ENCODE results near the gene DNPEP.
A peak's percentile ranks its signal among the peaks of the same experiment; 100 is the strongest.

The DNPEP gene

GRCh38 chr2:219406861-219407230 is 19.1 kb upstream of the DNPEP start (continued):
- TF ChIP-seq ZNF530 (tag by site-specific recombination; IDR thresholded peaks at IDR 0.05; ENCODE audit: low read depth), result no peak
- TF ChIP-seq ZNF146 (tag by site-specific recombination; IDR thresholded peaks at IDR 0.05), result no peak
- TF ChIP-seq, protein P1, sequence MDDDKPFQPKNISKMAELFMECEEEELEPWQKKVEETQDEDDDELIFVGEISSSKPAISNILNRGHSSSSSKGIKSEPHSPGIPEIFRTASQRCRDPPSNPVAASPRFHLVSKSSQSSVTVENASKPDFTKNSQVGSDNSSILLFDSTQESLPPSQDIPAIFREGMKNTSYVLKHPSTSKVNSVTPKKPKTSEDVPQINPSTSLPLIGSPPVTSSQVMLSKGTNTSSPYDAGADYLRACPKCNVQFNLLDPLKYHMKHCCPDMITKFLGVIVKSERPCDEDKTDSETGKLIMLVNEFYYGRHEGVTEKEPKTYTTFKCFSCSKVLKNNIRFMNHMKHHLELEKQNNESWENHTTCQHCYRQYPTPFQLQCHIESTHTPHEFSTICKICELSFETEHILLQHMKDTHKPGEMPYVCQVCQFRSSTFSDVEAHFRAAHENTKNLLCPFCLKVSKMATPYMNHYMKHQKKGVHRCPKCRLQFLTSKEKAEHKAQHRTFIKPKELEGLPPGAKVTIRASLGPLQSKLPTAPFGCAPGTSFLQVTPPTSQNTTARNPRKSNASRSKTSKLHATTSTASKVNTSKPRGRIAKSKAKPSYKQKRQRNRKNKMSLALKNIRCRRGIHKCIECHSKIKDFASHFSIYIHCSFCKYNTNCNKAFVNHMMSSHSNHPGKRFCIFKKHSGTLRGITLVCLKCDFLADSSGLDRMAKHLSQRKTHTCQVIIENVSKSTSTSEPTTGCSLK (tag by site-specific recombination; IDR thresholded peaks at IDR 0.05), result no peak

DNA sequence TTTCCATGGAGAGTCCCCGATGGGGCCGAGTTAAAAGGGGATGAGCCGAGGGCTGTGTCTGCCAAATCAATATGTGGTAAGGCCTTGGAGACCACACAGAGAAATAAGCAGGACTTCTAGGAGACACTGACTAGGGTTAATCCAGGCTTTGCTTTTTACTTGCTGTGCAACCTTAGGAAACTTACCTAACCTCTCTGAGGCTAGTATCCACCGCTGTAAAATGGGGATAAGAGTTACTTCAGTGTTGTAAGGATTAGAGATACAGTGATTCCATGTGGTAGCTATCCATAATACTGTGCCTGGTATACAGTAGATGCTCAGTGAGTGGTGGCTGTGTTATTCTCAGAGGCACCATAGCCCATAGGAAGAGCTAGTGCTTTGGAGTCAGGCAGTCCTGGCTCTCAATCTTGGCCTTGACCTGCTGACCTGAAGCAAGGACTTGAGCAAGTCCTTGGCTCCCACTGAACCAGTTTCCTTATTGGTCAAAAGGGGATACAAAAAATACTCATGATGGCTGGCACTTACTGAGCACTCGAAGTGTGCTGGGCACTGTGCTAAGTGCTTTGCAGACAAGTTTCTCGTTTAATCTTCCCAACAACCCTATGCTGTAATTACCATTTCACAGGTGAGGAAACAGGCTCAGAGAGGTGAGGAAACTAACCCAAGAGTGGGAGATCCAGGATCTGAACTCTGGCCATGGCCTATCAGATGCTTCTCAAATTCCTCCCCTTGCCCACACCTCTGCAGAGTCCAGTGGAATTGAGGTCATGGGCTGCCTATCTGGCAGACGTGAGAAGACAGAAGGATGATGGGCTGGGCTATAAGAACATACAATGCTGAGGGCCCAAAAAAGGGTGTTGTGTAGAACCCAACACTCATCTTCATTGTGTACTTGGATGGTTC is 18.5 kb upstream of the DNPEP start:
- no peaks in the 10 kb centered on the region for H3K36me3 ChIP-seq (ENCODE audit: control insufficient read depth in 2 of 2, insufficient read depth in 1 of 2, low read length in 2 of 2)
- H3K4me3 ChIP-seq (ENCODE audit: low read depth, low read length), result no peak overlapping the region
- ChIA-PET CTCF (interaction anchor here (0.7 to 9.6 kb wide), 2 partner anchors 67 to 121 kb away, joined by 3 to 196 read pairs; no protein-coding TSS in a partner anchor), POLR2A (no interaction called here)
- H3K27ac ChIP-seq (ENCODE audit: extremely low read depth, low read depth, low read length), result no peak overlapping the region
- TF ChIP-seq ZNF768 (tag by site-specific recombination; IDR thresholded peaks at IDR 0.05) (peak; percentile 70; the same call in 1 of the 2 replicates), ZNF549 (tag by site-specific recombination; IDR thresholded peaks at IDR 0.05) (no peak), ZNF433 (tag by site-specific recombination; IDR thresholded peaks at IDR 0.05; ENCODE audit: low read depth) (no peak)
- H3K4me1 ChIP-seq (ENCODE audit: control insufficient read depth, insufficient read depth, low read length), result peaks cover under 1% of the 10 kb centered on the region; the same call in 1 of the 2 replicates
- no peaks in the 10 kb centered on the region for H3K9me3 ChIP-seq (ENCODE audit: control insufficient read depth, insufficient read depth, low read depth, low read length)

GRCh38 chr2:219405451-219405850 is 17.7 kb upstream of the DNPEP start:
- Histone ChIP-seq H3K36me3 (ENCODE audit: control insufficient read depth in 2 of 2, insufficient read depth in 1 of 2, low read length in 2 of 2) (no peaks in the 10 kb centered on the region), H3K27ac (ENCODE audit: extremely low read depth, low read depth, low read length) (no peak overlapping the region), H3K4me1 (ENCODE audit: control insufficient read depth, insufficient read depth, low read length) (peaks cover 8% of the 10 kb centered on the region), H3K4me3 (ENCODE audit: low read depth, low read length) (no peak overlapping the region), H3K9me3 (ENCODE audit: control insufficient read depth, insufficient read depth, low read depth, low read length) (no peaks in the 10 kb centered on the region)
- TF ChIP-seq ZNF555 (tag by site-specific recombination; conservative IDR thresholded peaks at IDR 0.05) (no peak), EGR2 (tag by site-specific recombination; IDR thresholded peaks at IDR 0.05; ENCODE audit: low read depth) (no peak), ZNF677 (tag by site-specific recombination; IDR thresholded peaks at IDR 0.05) (no peak), ZNF138 (tag by site-specific recombination; IDR thresholded peaks at IDR 0.05; ENCODE audit: borderline replicate concordance) (no peak), SP3 (tag by site-specific recombination; IDR thresholded peaks at IDR 0.05) (no peak), ZNF585B (tag by site-specific recombination; IDR thresholded peaks at IDR 0.05) (no peak), ZNF548 (tag by site-specific recombination; IDR thresholded peaks at IDR 0.05) (no peak), ZNF48 (tag by site-specific recombination; IDR thresholded peaks at IDR 0.05) (no peak), ZNF785 (tag by site-specific recombination; IDR thresholded peaks at IDR 0.05) (no peak), ZNF791 (tag by site-specific recombination; IDR thresholded peaks at IDR 0.05) (no peak), ZNF629 (tag by site-specific recombination; IDR thresholded peaks at IDR 0.05) (no peak), MZF1 (tag by site-specific recombination; IDR thresholded peaks at IDR 0.05; ENCODE audit: borderline replicate concordance) (no peak)
- CTCF ChIA-PET, result interaction anchor here (4.1 to 9.6 kb wide), 2 partner anchors 70 to 122 kb away, joined by 33 to 196 read pairs; no protein-coding TSS in a partner anchor
- POLR2A ChIA-PET, result no interaction called here

- no peaks in the 10 kb centered on the region for H3K9me3 ChIP-seq (ENCODE audit: control insufficient read depth, insufficient read depth, low read depth, low read length)
- no peak for TF ChIP-seq ZFP41 (tag by site-specific recombination; IDR thresholded peaks at IDR 0.05; ENCODE audit: borderline replicate concordance)
- no peak overlapping the region for H3K4me3 ChIP-seq (ENCODE audit: low read depth, low read length)
- ChIA-PET POLR2A (interaction anchor here (1.1 to 1.2 kb wide), 2 partner anchors 125 to 131 kb away, joined by 3 to 4 read pairs; no protein-coding TSS in a partner anchor), CTCF (interaction anchor here (1.0 to 9.6 kb wide), 7 partner anchors 12 to 122 kb away, joined by 3 to 196 read pairs (median 33); partner anchors contain the start of gene DNPEP)
- no peaks in the 10 kb centered on the region for H3K36me3 ChIP-seq (ENCODE audit: control insufficient read depth in 2 of 2, insufficient read depth in 1 of 2, low read length in 2 of 2)
- no peak overlapping the region for H3K27ac ChIP-seq (ENCODE audit: extremely low read depth, low read depth, low read length)
- peaks cover 13% of the 10 kb centered on the region for H3K4me1 ChIP-seq (ENCODE audit: control insufficient read depth, insufficient read depth, low read length)
Observed at GRCh38 chr2:219404954-219405353, 17.2 kb upstream of the DNPEP start.
